ENCODE results near the gene UNC5B.

GRCh38 chr10:71280216-71280615, 67.8 kb downstream of the UNC5B start:
- TF ChIP-seq, protein P1, sequence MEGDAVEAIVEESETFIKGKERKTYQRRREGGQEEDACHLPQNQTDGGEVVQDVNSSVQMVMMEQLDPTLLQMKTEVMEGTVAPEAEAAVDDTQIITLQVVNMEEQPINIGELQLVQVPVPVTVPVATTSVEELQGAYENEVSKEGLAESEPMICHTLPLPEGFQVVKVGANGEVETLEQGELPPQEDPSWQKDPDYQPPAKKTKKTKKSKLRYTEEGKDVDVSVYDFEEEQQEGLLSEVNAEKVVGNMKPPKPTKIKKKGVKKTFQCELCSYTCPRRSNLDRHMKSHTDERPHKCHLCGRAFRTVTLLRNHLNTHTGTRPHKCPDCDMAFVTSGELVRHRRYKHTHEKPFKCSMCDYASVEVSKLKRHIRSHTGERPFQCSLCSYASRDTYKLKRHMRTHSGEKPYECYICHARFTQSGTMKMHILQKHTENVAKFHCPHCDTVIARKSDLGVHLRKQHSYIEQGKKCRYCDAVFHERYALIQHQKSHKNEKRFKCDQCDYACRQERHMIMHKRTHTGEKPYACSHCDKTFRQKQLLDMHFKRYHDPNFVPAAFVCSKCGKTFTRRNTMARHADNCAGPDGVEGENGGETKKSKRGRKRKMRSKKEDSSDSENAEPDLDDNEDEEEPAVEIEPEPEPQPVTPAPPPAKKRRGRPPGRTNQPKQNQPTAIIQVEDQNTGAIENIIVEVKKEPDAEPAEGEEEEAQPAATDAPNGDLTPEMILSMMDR (IDR thresholded peaks at IDR 0.05): no peak
- TF ChIP-seq POLR2A (IDR thresholded peaks at IDR 0.05): no peak
